Measurements from ENCODE around the gene CPEB4. TPM values are rescaled to one million over a fixed set of nuclear protein-coding genes. Genes with fewer than 3 reads are reported as not detected.

The CPEB4 gene
- total and polyA plus RNA-seq, 2 of the 4 experiments (the other 2 are of a cell fraction), result 7.8 to 22.6 TPM

GRCh38 chr5:173964506-173964905 is 76.4 kb downstream of the CPEB4 start:
- Histone ChIP-seq H4K8ac (ENCODE audit: low read depth in 2 of 2, low read length in 2 of 2) (no peak overlapping the region), H4K91ac (ENCODE audit: insufficient read depth, low read depth, low read length) (no peak overlapping the region; the same call in 1 of the 2 replicates), H3K14ac (replicated peaks; ENCODE audit: low read depth, low read length) (no peak overlapping the region), H3K9me1 (ENCODE audit: insufficient read depth, low read length) (no peaks in the 10 kb centered on the region; the same call in 1 of the 2 replicates), H3K56ac (ENCODE audit: extremely low read depth, insufficient read depth, low read length) (no peak overlapping the region), H3K4me3 (ENCODE audit: insufficient read depth, low read depth, low read length) (no peak overlapping the region), H3K27ac (ENCODE audit: insufficient read depth, low read length) (no peak overlapping the region), H3K36me3 (ENCODE audit: control insufficient read depth, insufficient read depth, low read length) (no peaks in the 10 kb centered on the region), H3K18ac (ENCODE audit: low read depth, low read length) (no peak overlapping the region), H2BK20ac (ENCODE audit: low read depth, low read length) (no peak overlapping the region), H2BK15ac (ENCODE audit: low read depth, low read length) (no peak overlapping the region), H2AFZ (replicated peaks; ENCODE audit: low read length, poor library complexity) (no peak overlapping the region), H3K4ac (ENCODE audit: low read depth, low read length) (no peak overlapping the region), H2BK120ac (ENCODE audit: low read depth, low read length) (no peak overlapping the region), H2BK5ac (ENCODE audit: low read depth, low read length, poor library complexity, severe bottlenecking) (no peak overlapping the region), H3K9me3 (ENCODE audit: control insufficient read depth, insufficient read depth, low read length) (no peaks in the 10 kb centered on the region), H3K27me3 (ENCODE audit: control insufficient read depth, insufficient read depth, low read length) (no peaks in the 10 kb centered on the region), H3K23ac (ENCODE audit: low read depth, low read length) (no peak overlapping the region), H3K4me1 (ENCODE audit: control insufficient read depth, insufficient read depth, low read length) (peaks cover 6% of the 10 kb centered on the region), H3K79me1 (ENCODE audit: low read depth in 1 of 2, low read length in 2 of 2) (peaks cover 0 to 5% of the 10 kb centered on the region in 2 experiments; a peak in 1 of 4 replicates), H3K4me2 (ENCODE audit: low read depth, low read length) (no peak overlapping the region), H2AK9ac (replicated peaks; ENCODE audit: low read depth, low read length, poor library complexity) (no peak overlapping the region), H3K9ac (ENCODE audit: low read depth, low read length) (no peak overlapping the region), H2AK5ac (ENCODE audit: low read depth, low read length) (no peak overlapping the region), H4K5ac (ENCODE audit: low read depth, low read length) (no peak overlapping the region), H4K20me1 (ENCODE audit: insufficient read depth, low read length) (no peaks in the 10 kb centered on the region)
- no peak for ATAC-seq (ENCODE audit: low read depth)
- ChIA-PET POLR2A (ENCODE audit: unreplicated experiment) (no interaction called here), CTCF (interaction anchor here (1.0 kb wide), 1 partner anchor 234 kb away, joined by 3 read pairs; no protein-coding TSS in a partner anchor)
- no CpG with 5 or more reads among the region's 1 CpG for WGBS, 2 experiments (ENCODE audit: extremely low coverage in 2 of 2, insufficient read length in 1 of 2)
- intact Hi-C loops (cut with micrococcal nuclease) (loop anchor here (5.0 kb wide), 1 partner anchor 37 kb away; no protein-coding TSS in a partner anchor), dilution Hi-C loops (cut with HindIII; ENCODE audit: low sequenced_read_pairs, unreplicated experiment) (no loop called here), in situ Hi-C loops (cut with MboI; ENCODE audit: low sequenced_read_pairs) (no loop called here)
- no peak for DNase-seq
- no TSS peak for BruUV-seq (replicated peaks)
- TF ChIP-seq MXI1 (IDR thresholded peaks at IDR 0.05; ENCODE audit: borderline replicate concordance, low read depth, low read length), result no peak
- no peak for TF ChIP-seq CEBPB (IDR thresholded peaks at IDR 0.05; ENCODE audit: low read depth, low read length)

Measured in IMR-90 (cell line).